Measurements from ENCODE around the gene SDK2. TPM values are rescaled to one million over a fixed set of nuclear protein-coding genes. Genes with fewer than 3 reads are reported as not detected.

Gene SDK2
- polyA plus RNA-seq, 1 of the 3 experiments (the other 2 are of a cell fraction): 0.02 TPM

DNA sequence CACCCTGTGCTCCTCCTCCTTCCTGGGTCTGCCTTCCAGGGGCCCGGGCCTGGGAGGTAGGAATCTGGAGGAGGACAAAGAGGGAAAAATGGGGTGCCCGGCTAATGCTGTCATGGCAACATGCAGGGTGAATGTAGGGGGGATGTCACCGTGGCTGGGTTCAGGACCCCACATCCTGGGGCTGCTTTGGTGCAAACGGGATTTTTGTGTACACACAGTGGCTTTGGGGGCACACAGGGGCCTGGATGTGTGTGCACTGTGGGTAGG is 295.5 kb downstream of the SDK2 start:
- no peaks in the 10 kb centered on the region for H3K9me2 ChIP-seq
- ChIA-PET CTCF (interaction anchor here (0.7 to 2.0 kb wide), 6 partner anchors 9 to 95 kb away, joined by 3 to 7 read pairs (median 6); no protein-coding TSS in a partner anchor), POLR2A (interaction anchor here (1.0 kb wide), 1 partner anchor 38 kb away, joined by 3 read pairs; no protein-coding TSS in a partner anchor)
- H4K20me1 ChIP-seq (ENCODE audit: insufficient read depth): no peaks in the 10 kb centered on the region
- H2AFZ ChIP-seq (ENCODE audit: low read depth): no peak overlapping the region
- no peak overlapping the region for H3K4me2 ChIP-seq
- H3K27me3 ChIP-seq (ENCODE audit: insufficient read depth): no peaks in the 10 kb centered on the region
- H3K4me3 ChIP-seq (ENCODE audit: low read depth in 2 of 2, low read length in 1 of 2): no peak overlapping the region
- no peak for TF ChIP-seq ZBTB33 (IDR thresholded peaks at IDR 0.05; ENCODE audit: borderline replicate concordance, low read depth)
- no peak for TF ChIP-seq CHD2 (IDR thresholded peaks at IDR 0.05; ENCODE audit: low read length, partially characterized antibody)
- TF ChIP-seq FOSL2 (IDR thresholded peaks at IDR 0.05; ENCODE audit: borderline replicate concordance, low read depth): no peak
- no peak for TF ChIP-seq TEAD4 (IDR thresholded peaks at IDR 0.05; ENCODE audit: borderline replicate concordance, insufficient read depth)
- no peak for TF ChIP-seq YY1 (IDR thresholded peaks at IDR 0.05; ENCODE audit: low read depth)
- no peak for TF ChIP-seq FOXJ3 (CRISPR knock-in tag; IDR thresholded peaks at IDR 0.05)
- no peaks in the 10 kb centered on the region for H3F3A ChIP-seq (replicated peaks; ENCODE audit: insufficient read depth)
- peaks cover 3 to 28% of the 10 kb centered on the region in 2 experiments; a peak in 2 of 4 replicates for H3K4me1 ChIP-seq (ENCODE audit: control insufficient read depth in 1 of 2, insufficient read depth in 2 of 2, low read depth in 1 of 2, low read length in 1 of 2)
- H3K79me2 ChIP-seq (ENCODE audit: insufficient read depth): no peaks in the 10 kb centered on the region
- no peaks in the 10 kb centered on the region for H3K36me3 ChIP-seq (replicated peaks in 1 of 2; ENCODE audit: control insufficient read depth in 1 of 2, insufficient read depth in 2 of 2, low read length in 1 of 2)
- no peak overlapping the region for H3K27ac ChIP-seq (ENCODE audit: low read depth in 2 of 2, low read length in 1 of 2)
- H3K9me3 ChIP-seq: no peaks in the 10 kb centered on the region
- WGBS (ENCODE audit: low lambda C conversion rate): 81% methylated on average over 3 of the region's 4 CpGs
- H3K9ac ChIP-seq: no peak overlapping the region
- no peak for DNase-seq

GRCh38 chr17:73348018-73348828 is 296.0 kb downstream of the SDK2 start:
- POLR2A ChIA-PET: interaction anchor here (1.0 to 1.4 kb wide), 3 partner anchors 8 to 38 kb away, joined by 3 to 4 read pairs (median 3); no protein-coding TSS in a partner anchor
- WGBS (ENCODE audit: low lambda C conversion rate): 83% methylated on average over 16 of the region's 19 CpGs
- no peak overlapping the region for H2AFZ ChIP-seq (ENCODE audit: low read depth)
- no peak overlapping the region for H3K4me3 ChIP-seq (ENCODE audit: low read depth in 2 of 2, low read length in 1 of 2)
- H3K36me3 ChIP-seq (replicated peaks in 1 of 2; ENCODE audit: control insufficient read depth in 1 of 2, insufficient read depth in 2 of 2, low read length in 1 of 2): no peaks in the 10 kb centered on the region
- no peak overlapping the region for H3K9ac ChIP-seq
- H3K9me2 ChIP-seq: no peaks in the 10 kb centered on the region
- no peak overlapping the region for H3K27ac ChIP-seq (ENCODE audit: low read depth in 2 of 2, low read length in 1 of 2)
- CTCF ChIA-PET: interaction anchor here (0.9 to 4.2 kb wide), 10 partner anchors 9 to 93 kb away, joined by 3 to 26 read pairs (median 6); partner anchors contain the start of gene CDC42EP4
- H3K27me3 ChIP-seq (ENCODE audit: insufficient read depth): no peaks in the 10 kb centered on the region
- H4K20me1 ChIP-seq (ENCODE audit: insufficient read depth): no peaks in the 10 kb centered on the region
- no peak for DNase-seq
- no peak for TF ChIP-seq TEAD4 (IDR thresholded peaks at IDR 0.05; ENCODE audit: borderline replicate concordance, insufficient read depth)
- no peak for TF ChIP-seq MEF2A (IDR thresholded peaks at IDR 0.05; ENCODE audit: borderline replicate concordance, low read depth)
- no peak for TF ChIP-seq RCOR1 (IDR thresholded peaks at IDR 0.05; ENCODE audit: low read length)
- TF ChIP-seq, protein P1, sequence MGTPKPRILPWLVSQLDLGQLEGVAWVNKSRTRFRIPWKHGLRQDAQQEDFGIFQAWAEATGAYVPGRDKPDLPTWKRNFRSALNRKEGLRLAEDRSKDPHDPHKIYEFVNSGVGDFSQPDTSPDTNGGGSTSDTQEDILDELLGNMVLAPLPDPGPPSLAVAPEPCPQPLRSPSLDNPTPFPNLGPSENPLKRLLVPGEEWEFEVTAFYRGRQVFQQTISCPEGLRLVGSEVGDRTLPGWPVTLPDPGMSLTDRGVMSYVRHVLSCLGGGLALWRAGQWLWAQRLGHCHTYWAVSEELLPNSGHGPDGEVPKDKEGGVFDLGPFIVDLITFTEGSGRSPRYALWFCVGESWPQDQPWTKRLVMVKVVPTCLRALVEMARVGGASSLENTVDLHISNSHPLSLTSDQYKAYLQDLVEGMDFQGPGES (IDR thresholded peaks at IDR 0.05; ENCODE audit: low read depth, low read length): no peak
- TF ChIP-seq TAF1 (IDR thresholded peaks at IDR 0.05; ENCODE audit: borderline replicate concordance, low read depth, low read length): no peak
- no peak for TF ChIP-seq MXI1 (IDR thresholded peaks at IDR 0.05; ENCODE audit: low read depth, low read length)
- TF ChIP-seq ZBTB33 (IDR thresholded peaks at IDR 0.05; ENCODE audit: borderline replicate concordance, low read depth): no peak
- TF ChIP-seq ELF1 (IDR thresholded peaks at IDR 0.05): no peak
- TF ChIP-seq TCF12 (IDR thresholded peaks at IDR 0.05): no peak
- TF ChIP-seq YY1 (IDR thresholded peaks at IDR 0.05; ENCODE audit: low read depth): no peak
- no peaks in the 10 kb centered on the region for H3F3A ChIP-seq (replicated peaks; ENCODE audit: insufficient read depth)
- H3K4me2 ChIP-seq: no peak overlapping the region
- peaks cover 8 to 33% of the 10 kb centered on the region in 2 experiments; a peak in 2 of 4 replicates for H3K4me1 ChIP-seq (ENCODE audit: control insufficient read depth in 1 of 2, insufficient read depth in 2 of 2, low read depth in 1 of 2, low read length in 1 of 2)
- no peaks in the 10 kb centered on the region for H3K79me2 ChIP-seq (ENCODE audit: insufficient read depth)
- no peaks in the 10 kb centered on the region for H3K9me3 ChIP-seq
